Fibroblast of mammary gland (primary cell): ENCODE measurements around the gene ACSBG1.
"Not testable (repeated sequence)": the region's sequence is repeated elsewhere in the genome, so short reads cannot be mapped to it uniquely, and the experiment has no call there.

Experiments used
- DNase-seq: peaks from one replicate; pipeline ENCODE4 v3.0.0-alpha.2; 2010; ENCODE audit warnings: low read depth
- H3K4me3 ChIP-seq: 2 replicates; pipeline ENCODE4 v1.5.1; 2011; ENCODE audit warnings: low read depth, mild to moderate bottlenecking, low read length, moderate library complexity; ENCODE audit not compliant: control insufficient read depth
- TF ChIP-seq, protein P1 (sequence below): conservative IDR thresholded peaks from 2 replicates; pipeline ENCODE4 v1.5.1; 2011; ENCODE audit warnings: low read depth, low read length, inconsistent platforms; ENCODE audit not compliant: control insufficient read depth, insufficient read depth

The ACSBG1 gene

DNA sequence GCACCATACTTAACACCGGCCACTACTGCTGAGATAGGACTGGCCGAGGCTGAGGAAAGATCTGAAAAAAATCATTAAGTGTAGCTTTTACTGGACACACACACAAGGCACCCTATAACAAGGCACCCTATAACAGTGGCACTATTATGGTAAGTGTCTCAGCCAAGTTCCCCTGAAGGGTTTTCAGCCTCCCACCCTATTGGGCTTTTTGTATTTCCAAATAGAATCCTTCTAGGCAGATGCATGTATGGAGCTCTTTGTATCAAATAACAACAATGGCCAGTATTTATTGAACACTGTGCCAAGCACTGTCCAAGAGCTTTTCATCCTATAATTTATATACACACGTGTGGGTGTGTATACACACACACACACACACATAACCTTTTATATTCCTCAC is 23.3 kb upstream of the ACSBG1 start:
- TF ChIP-seq, protein P1, sequence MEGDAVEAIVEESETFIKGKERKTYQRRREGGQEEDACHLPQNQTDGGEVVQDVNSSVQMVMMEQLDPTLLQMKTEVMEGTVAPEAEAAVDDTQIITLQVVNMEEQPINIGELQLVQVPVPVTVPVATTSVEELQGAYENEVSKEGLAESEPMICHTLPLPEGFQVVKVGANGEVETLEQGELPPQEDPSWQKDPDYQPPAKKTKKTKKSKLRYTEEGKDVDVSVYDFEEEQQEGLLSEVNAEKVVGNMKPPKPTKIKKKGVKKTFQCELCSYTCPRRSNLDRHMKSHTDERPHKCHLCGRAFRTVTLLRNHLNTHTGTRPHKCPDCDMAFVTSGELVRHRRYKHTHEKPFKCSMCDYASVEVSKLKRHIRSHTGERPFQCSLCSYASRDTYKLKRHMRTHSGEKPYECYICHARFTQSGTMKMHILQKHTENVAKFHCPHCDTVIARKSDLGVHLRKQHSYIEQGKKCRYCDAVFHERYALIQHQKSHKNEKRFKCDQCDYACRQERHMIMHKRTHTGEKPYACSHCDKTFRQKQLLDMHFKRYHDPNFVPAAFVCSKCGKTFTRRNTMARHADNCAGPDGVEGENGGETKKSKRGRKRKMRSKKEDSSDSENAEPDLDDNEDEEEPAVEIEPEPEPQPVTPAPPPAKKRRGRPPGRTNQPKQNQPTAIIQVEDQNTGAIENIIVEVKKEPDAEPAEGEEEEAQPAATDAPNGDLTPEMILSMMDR: no peak
- no peak for DNase-seq

DNA sequence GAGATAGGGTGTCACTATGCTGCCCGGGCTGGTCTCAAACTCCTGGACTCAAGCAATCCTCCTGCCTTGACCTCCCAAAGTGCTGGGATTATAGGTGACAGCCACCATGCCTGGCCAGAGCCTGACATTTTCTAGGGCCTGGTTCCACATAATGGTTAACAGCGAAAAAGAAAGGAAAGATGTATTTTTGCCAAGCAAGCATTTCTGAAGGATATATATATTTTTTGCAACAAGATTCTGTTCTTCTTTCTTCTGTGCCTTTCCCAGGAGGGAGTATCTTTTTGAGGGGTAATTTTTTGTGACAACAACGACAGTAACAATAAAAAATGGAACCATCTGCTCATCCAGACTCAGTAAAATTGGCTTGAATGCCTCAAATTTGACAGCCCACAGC is 21.7 kb upstream of the ACSBG1 start:
- H3K4me3 ChIP-seq: no peak overlapping the region
- DNase-seq: no peak
- TF ChIP-seq, protein P1: no peak

More for the DNA sequence above, 23.3 kb upstream of the ACSBG1 start:
- H3K4me3 ChIP-seq: no peak overlapping the region

DNA sequence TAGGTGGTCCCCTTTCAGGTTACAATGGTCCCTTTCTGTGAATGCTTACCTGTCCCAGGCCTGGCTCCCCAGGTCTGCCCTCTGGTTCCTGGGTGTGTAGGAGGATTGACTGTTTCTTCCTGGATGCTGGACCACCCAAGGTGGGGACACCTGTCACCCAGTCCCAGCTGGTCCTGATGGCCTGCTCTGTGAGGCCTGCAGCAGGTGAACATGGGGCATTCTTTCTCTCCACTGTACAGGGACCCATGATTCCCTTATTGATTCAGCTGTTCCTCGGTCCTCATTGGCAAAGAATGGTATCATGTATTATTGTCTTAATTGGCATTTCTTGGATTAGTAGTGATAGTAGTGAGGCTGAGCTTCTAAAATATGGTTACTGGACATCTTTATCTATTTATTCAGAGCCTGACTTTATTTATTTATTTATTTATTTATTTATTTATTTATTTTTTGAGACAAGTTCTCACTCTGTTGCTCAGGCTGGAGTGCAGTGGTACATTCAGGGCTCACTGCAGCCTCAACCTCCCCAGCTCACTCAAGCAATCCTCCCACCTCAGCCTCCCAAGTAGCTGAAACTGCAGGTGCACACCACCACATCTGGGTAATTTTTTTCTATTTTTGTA is 21.2 kb upstream of the ACSBG1 start:
- DNase-seq: no peak
- no peak overlapping the region for H3K4me3 ChIP-seq
- TF ChIP-seq, protein P1: no peak

DNA sequence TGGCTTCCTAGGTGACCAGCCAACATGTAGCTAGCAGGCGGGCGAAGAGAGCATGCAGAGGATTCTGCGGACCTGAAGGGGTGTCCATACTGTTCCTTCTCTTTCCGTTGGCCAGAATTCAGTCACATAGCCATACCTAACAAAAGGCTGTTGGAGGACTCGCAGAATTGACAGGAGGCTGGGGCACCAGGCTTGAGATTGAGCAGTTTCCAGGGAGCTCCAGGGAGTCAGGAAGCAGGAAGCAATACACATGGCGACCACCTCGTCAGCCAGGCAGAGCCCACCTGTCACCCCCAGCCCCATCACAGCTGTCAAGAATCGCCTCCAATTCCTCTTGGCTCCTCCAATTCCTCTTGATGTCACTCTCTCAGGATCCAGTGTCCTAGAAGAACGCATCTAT is 16.8 kb upstream of the ACSBG1 start:
- TF ChIP-seq, protein P1: no peak
- H3K4me3 ChIP-seq: no peak overlapping the region
- DNase-seq: no peak

DNA sequence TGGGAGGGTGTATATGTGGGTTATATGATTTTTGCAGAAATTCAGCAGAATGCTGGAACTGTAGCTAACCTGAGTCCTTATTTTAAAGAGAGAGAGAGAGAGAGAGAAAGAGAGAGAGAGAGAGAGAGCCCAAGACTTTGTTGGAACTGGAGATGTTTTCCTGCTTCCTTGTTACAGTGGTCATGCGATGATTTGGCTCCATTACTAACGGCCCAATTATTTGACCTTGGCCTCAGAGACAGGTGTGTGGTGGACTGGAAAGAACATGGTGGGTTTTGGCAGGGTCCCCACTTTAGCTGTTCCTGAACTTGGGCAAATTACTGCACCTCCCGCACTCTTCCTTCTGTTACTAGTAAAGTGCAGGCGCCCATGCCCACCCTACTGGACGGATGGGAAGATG is 14.8 kb upstream of the ACSBG1 start:
- TF ChIP-seq, protein P1: no peak
- DNase-seq: no peak
- H3K4me3 ChIP-seq: no peak overlapping the region

DNA sequence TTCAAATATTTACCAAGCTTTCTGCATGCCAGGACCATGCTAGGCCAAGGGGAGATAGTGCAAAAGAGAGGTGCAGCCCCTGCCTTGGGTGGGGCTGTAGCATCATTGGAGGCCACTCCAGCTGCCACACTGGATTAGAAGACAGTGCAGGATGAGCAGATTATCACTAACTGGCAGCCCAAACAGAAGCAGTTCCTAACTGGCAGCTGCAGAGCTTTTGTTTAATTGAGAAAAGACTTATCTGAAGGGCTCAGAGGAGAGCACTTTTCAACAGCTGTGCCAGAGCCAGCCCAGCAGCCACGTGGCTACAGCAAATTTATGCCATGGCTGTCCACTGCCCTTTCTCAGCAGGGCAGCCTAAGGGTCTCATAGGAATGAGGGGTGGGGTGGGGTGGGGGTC is 13.5 kb upstream of the ACSBG1 start:
- TF ChIP-seq, protein P1: no peak
- DNase-seq: no peak

DNA sequence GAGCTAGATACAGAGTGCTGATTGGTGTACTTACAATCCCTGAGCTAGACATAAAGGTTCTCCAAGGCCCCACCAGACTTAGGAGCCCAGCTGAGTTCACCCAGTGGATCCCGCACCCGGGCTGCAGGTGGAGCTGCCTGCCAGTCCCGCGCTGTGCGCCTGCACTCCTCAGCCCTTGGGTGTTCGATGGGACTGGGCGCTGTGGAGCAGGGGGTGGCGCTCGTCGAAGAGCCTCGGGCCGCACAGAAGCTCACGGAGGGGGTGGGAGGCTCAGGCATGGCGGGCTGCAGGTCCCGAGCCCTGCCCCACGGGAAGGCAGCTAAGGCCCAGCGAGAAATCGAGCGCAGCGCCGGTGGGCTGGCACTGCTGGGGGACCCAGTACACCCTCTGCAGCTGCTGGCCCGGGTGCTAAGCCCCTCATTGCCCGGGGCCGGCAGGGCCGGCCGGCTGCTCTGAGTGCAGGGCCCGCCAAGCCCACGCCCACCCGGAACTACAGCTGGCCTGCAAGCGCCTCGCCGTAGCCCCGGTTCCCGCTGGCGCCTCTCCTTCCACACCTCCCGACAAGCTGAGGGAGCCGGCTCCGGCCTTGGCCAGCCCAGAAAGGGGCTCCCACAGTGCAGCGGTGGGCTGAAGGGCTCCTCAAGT is 11.7 kb upstream of the ACSBG1 start:
- H3K4me3 ChIP-seq, DNase-seq: not testable (repeated sequence)

More for the DNA sequence above, 13.5 kb upstream of the ACSBG1 start:
- no peak overlapping the region for H3K4me3 ChIP-seq

DNA sequence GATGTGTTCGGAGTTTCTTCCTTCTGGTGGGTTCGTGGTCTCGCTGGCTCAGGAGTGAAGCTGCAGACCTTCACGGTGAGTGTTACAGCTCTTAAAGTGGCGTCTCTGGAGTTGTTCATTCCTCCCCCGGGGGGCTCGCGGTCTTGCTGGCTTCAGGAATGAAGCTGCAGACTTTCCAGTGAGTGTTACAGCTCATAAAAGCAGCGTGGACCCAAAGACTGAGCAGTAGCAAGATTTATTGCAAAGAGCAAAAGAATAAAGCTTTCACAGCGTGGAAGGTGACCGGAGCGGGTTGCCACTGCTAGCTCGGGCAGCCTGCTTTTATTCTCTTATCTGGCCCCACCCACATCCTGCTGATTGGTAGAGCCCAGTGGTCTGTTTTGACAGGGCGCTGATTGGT is 11.0 kb upstream of the ACSBG1 start:
- not testable (repeated sequence) for H3K4me3 ChIP-seq, DNase-seq
